ENCODE data around the gene SERPINA9. TPM values are rescaled to one million over a fixed set of nuclear protein-coding genes. Genes with fewer than 3 reads are reported as not detected.

SERPINA9 gene
- total RNA-seq, 1 experiment from 2014 or later = not detected

- TF ChIP-seq ZBTB33 (IDR thresholded peaks at IDR 0.05; ENCODE audit: extremely low read depth, insufficient replicate concordance, low read length) (no peak), MAX (IDR thresholded peaks at IDR 0.05) (no peak), YY1 (IDR thresholded peaks at IDR 0.05; ENCODE audit: extremely low read depth, insufficient replicate concordance, low read depth, low read length) (no peak), POLR2A (IDR thresholded peaks at IDR 0.05; ENCODE audit: borderline replicate concordance, extremely low read depth, insufficient read depth, insufficient read length) (no peak), EZH2 (IDR thresholded peaks at IDR 0.05) (no peak)
Observed at GRCh38 chr14:94517248-94517640, 41.2 kb upstream of the SERPINA9 start (continued).

GRCh38 chr14:94515856-94516255, 39.9 kb upstream of the SERPINA9 start:
- CTCF ChIA-PET = no interaction called here
- no peak overlapping the region for H3K27ac ChIP-seq (ENCODE audit: low read depth, low read length)
- H2AFZ ChIP-seq (ENCODE audit: low read depth, low read length, poor library complexity, severe bottlenecking) = no peak overlapping the region
- POLR2A ChIA-PET = no interaction called here
- no peak overlapping the region for H3K9ac ChIP-seq (ENCODE audit: low read length)
- H3K36me3 ChIP-seq (ENCODE audit: control insufficient read depth in 1 of 2, insufficient read depth in 2 of 2, low read length in 2 of 2) = no peaks in the 10 kb centered on the region
- H3K4me1 ChIP-seq (ENCODE audit: control insufficient read depth in 1 of 2, insufficient read depth in 2 of 2, low read length in 2 of 2) = no peaks in the 10 kb centered on the region
- no peaks in the 10 kb centered on the region for H3K79me2 ChIP-seq (ENCODE audit: insufficient read depth, low read length)
- H4K20me1 ChIP-seq (ENCODE audit: insufficient read depth) = no peaks in the 10 kb centered on the region
- peaks cover 4% of the 10 kb centered on the region; the same call in 1 of the 2 replicates for H3K27me3 ChIP-seq (ENCODE audit: insufficient read depth, low read length)
- H3K4me2 ChIP-seq (ENCODE audit: low read length) = no peak overlapping the region
- H3K9me3 ChIP-seq (ENCODE audit: control insufficient read depth in 1 of 2, insufficient read depth in 1 of 2, low read depth in 1 of 2, low read length in 2 of 2) = no peaks in the 10 kb centered on the region
- RAD21 ChIA-PET (ENCODE audit: low non-redundant PET in 1 of 2, low total read pairs in 2 of 2, uncharacterized antibody in 2 of 2, unreplicated experiment in 2 of 2) = no interaction called here
- intact Hi-C loops (cut with micrococcal nuclease) = no loop called here
- BruUV-seq (replicated peaks) = no TSS peak
- ATAC-seq = no peak
- no peak overlapping the region for H3K4me3 ChIP-seq (replicated peaks in 1 of 2; ENCODE audit: low read depth in 1 of 2, low read length in 2 of 2)
- DNase-seq (ENCODE audit: low read depth, low spot score) = no peak
- H3K9me2 ChIP-seq (ENCODE audit: insufficient read depth) = no peaks in the 10 kb centered on the region
- no peak for TF ChIP-seq MAX (IDR thresholded peaks at IDR 0.05)
- no peak for TF ChIP-seq CEBPB (IDR thresholded peaks at IDR 0.05; ENCODE audit: low read depth)
- TF ChIP-seq TCF7L2 (IDR thresholded peaks at IDR 0.05; ENCODE audit: borderline replicate concordance, extremely low read depth, insufficient read depth, insufficient read length) = no peak
- no peak for TF ChIP-seq ZFX (IDR thresholded peaks at IDR 0.05)
- no peak for TF ChIP-seq EZH2phosphoT487 (IDR thresholded peaks at IDR 0.05; ENCODE audit: borderline replicate concordance)
- no peak for TF ChIP-seq ATF3 (IDR thresholded peaks at IDR 0.05)
- no peak for TF ChIP-seq SRF (IDR thresholded peaks at IDR 0.05; ENCODE audit: low read depth)
- TF ChIP-seq RAD21 (IDR thresholded peaks at IDR 0.05; ENCODE audit: low read depth) = no peak
- no peak for TF ChIP-seq JUND (IDR thresholded peaks at IDR 0.05)
- no peak for TF ChIP-seq ZNF274 (IDR thresholded peaks at IDR 0.05; ENCODE audit: low read depth, low read length)
- no peak for TF ChIP-seq POLR2A (IDR thresholded peaks at IDR 0.05; ENCODE audit: borderline replicate concordance, extremely low read depth, insufficient read depth, insufficient read length)
- TF ChIP-seq REST (IDR thresholded peaks at IDR 0.05; ENCODE audit: low read depth) = no peak
- TF ChIP-seq EGR1 (IDR thresholded peaks at IDR 0.05; ENCODE audit: low read depth) = no peak
- no peak for TF ChIP-seq POLR2AphosphoS5 (IDR thresholded peaks at IDR 0.05; ENCODE audit: low read depth, low read length)
- TF ChIP-seq FOSL1 (IDR thresholded peaks at IDR 0.05; ENCODE audit: low read depth) = no peak
